HEK293T (cell line): ENCODE measurements around the gene PSMD7.
"Not testable (repeated sequence)": the region's sequence is repeated elsewhere in the genome, so short reads cannot be mapped to it uniquely, and the experiment has no call there.

Experiments
- FOXA1 ChIP-seq: fragments of 450-650 bp; IDR thresholded peaks from 2 replicates; pipeline ENCODE4 v1.6.1; 2016; ENCODE audit warnings: mild to moderate bottlenecking
- FOXK2 ChIP-seq: fragments of 450-650 bp; IDR thresholded peaks from 2 replicates; pipeline ENCODE4 v1.6.1; 2016; ENCODE audit warnings: mild to moderate bottlenecking
- L3MBTL2 ChIP-seq: fragments of 450-650 bp; conservative IDR thresholded peaks from 2 replicates; pipeline ENCODE4 v1.6.1; 2016; ENCODE audit warnings: mild to moderate bottlenecking
- NFRKB ChIP-seq: fragments of 450-650 bp; IDR thresholded peaks from 2 replicates; pipeline ENCODE4 v1.6.1; 2016; ENCODE audit warnings: mild to moderate bottlenecking, moderate library complexity
- SUZ12 ChIP-seq: fragments of 450-650 bp; IDR thresholded peaks from 2 replicates; pipeline ENCODE4 v1.6.1; 2016; ENCODE audit warnings: mild to moderate bottlenecking

DNA sequence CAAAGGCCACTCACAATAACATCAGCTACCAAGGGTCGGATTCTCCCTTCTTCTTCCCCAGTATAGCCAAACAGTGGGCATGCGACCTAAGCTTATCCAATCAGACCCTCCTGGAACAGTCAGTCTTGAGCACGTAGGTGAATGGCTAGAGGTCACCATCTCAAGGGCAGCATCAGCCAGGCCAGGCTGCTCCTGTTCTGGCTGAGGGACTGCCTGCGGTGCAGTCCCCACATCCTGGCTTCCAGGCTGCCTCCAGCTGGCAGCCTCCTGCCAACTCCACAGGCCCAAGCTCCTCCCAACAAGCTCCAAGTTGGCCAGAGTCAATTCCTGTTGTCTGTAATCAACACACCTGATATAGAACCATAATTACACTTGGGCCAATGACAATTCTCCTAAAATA lies 56.4 kb downstream of the PSMD7 start:
- TF ChIP-seq FOXA1, SUZ12, FOXK2, NFRKB, L3MBTL2: not testable (repeated sequence)
